ENCODE data around the gene MARVELD2. TPM values are rescaled to one million over a fixed set of nuclear protein-coding genes. Genes with fewer than 3 reads are reported as not detected.

The MARVELD2 gene
- total and polyA plus RNA-seq, 2 of the 13 experiments (the other 11 are each of a cell fraction or from before 2014, with no cell fraction given): 11.1 to 15.4 TPM

DNA sequence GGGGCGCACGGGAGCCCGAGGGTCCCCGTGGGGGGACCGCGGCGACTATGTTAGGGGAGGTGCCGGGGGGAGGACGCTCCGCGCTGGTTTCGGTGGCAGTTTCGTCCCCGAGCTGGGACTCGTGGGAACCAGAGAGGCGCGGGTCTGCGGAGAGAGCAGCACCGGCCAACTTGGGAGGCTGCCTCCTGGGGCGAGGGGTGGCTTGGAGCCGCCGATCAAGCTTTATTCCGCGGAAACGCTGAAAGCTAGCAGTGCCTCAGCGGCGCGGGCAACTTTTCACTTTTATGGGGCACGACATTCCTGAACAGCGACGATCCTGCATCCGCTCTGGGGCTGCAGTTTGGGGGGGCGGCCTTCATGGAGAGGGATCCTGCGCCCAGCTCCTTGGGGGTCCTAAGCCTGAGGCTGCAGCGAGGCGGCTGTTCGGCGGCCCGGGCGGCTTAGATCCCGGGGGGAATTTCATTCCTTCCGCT, 78.0 kb downstream of the MARVELD2 start (continued):
- TF ChIP-seq, protein P1, sequence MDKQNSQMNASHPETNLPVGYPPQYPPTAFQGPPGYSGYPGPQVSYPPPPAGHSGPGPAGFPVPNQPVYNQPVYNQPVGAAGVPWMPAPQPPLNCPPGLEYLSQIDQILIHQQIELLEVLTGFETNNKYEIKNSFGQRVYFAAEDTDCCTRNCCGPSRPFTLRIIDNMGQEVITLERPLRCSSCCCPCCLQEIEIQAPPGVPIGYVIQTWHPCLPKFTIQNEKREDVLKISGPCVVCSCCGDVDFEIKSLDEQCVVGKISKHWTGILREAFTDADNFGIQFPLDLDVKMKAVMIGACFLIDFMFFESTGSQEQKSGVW (CRISPR knock-in tag; IDR thresholded peaks at IDR 0.05; ENCODE audit: borderline replicate concordance): no peak
- TF ChIP-seq HOXA9 (CRISPR knock-in tag; IDR thresholded peaks at IDR 0.05; ENCODE audit: borderline replicate concordance) (0 out of 2 replicates have a peak, but pooled peaks have one; percentile 54), ZNF432 (CRISPR knock-in tag; IDR thresholded peaks at IDR 0.05; ENCODE audit: borderline replicate concordance) (no peak), FOXP1 (IDR thresholded peaks at IDR 0.05) (no peak), FOXP1 (CRISPR knock-in tag; IDR thresholded peaks at IDR 0.05) (no peak), HNRNPLL (IDR thresholded peaks at IDR 0.05; ENCODE audit: low read depth, low read length, poor library complexity, severe bottlenecking) (peak; percentile 15), SNAI1 (CRISPR knock-in tag; IDR thresholded peaks at IDR 0.05; ENCODE audit: borderline replicate concordance) (no peak; the same call in 1 of the 2 replicates), MED8 (CRISPR knock-in tag; IDR thresholded peaks at IDR 0.05; ENCODE audit: insufficient replicate concordance) (no peak), FOXK1 (CRISPR knock-in tag; IDR thresholded peaks at IDR 0.05; ENCODE audit: borderline replicate concordance, low read depth) (no peak), ZNF124 (CRISPR knock-in tag; IDR thresholded peaks at IDR 0.05) (no peak), ZBTB7B (CRISPR knock-in tag; IDR thresholded peaks at IDR 0.05) (no peak), ZNF670 (CRISPR knock-in tag; IDR thresholded peaks at IDR 0.05; ENCODE audit: borderline replicate concordance) (0 out of 2 replicates have a peak, but pooled peaks have one; percentile 6), ZKSCAN1 (IDR thresholded peaks at IDR 0.05; ENCODE audit: low read length) (no peak), ZMYM2 (CRISPR knock-in tag; IDR thresholded peaks at IDR 0.05) (no peak), ETV5 (CRISPR knock-in tag; IDR thresholded peaks at IDR 0.05; ENCODE audit: borderline replicate concordance) (no peak), KDM2A (CRISPR knock-in tag; IDR thresholded peaks at IDR 0.05; ENCODE audit: borderline replicate concordance, low read depth) (no peak), ZNF572 (CRISPR knock-in tag; IDR thresholded peaks at IDR 0.05) (no peak), TBX2 (CRISPR knock-in tag; IDR thresholded peaks at IDR 0.05; ENCODE audit: borderline replicate concordance) (no peak), MAFF (IDR thresholded peaks at IDR 0.05; ENCODE audit: low read depth, low read length) (no peak), HMG20A (CRISPR knock-in tag; IDR thresholded peaks at IDR 0.05; ENCODE audit: borderline replicate concordance) (no peak), ZNF569 (CRISPR knock-in tag; IDR thresholded peaks at IDR 0.05; ENCODE audit: borderline replicate concordance) (no peak), SSRP1 (CRISPR knock-in tag; IDR thresholded peaks at IDR 0.05) (no peak), ZNF749 (CRISPR knock-in tag; IDR thresholded peaks at IDR 0.05; ENCODE audit: borderline replicate concordance) (no peak), ZNF790 (CRISPR knock-in tag; IDR thresholded peaks at IDR 0.05; ENCODE audit: borderline replicate concordance) (peak; percentile 24; the same call in 1 of the 2 replicates)
- TF ChIP-seq, protein P2, sequence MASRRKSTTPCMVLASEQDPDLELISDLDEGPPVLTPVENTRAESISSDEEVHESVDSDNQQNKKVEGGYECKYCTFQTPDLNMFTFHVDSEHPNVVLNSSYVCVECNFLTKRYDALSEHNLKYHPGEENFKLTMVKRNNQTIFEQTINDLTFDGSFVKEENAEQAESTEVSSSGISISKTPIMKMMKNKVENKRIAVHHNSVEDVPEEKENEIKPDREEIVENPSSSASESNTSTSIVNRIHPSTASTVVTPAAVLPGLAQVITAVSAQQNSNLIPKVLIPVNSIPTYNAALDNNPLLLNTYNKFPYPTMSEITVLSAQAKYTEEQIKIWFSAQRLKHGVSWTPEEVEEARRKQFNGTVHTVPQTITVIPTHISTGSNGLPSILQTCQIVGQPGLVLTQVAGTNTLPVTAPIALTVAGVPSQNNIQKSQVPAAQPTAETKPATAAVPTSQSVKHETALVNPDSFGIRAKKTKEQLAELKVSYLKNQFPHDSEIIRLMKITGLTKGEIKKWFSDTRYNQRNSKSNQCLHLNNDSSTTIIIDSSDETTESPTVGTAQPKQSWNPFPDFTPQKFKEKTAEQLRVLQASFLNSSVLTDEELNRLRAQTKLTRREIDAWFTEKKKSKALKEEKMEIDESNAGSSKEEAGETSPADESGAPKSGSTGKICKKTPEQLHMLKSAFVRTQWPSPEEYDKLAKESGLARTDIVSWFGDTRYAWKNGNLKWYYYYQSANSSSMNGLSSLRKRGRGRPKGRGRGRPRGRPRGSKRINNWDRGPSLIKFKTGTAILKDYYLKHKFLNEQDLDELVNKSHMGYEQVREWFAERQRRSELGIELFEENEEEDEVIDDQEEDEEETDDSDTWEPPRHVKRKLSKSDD (CRISPR knock-in tag; IDR thresholded peaks at IDR 0.05; ENCODE audit: low read depth): 0 out of 2 replicates have a peak, but pooled peaks have one; percentile 14
- TF ChIP-seq, protein P3, sequence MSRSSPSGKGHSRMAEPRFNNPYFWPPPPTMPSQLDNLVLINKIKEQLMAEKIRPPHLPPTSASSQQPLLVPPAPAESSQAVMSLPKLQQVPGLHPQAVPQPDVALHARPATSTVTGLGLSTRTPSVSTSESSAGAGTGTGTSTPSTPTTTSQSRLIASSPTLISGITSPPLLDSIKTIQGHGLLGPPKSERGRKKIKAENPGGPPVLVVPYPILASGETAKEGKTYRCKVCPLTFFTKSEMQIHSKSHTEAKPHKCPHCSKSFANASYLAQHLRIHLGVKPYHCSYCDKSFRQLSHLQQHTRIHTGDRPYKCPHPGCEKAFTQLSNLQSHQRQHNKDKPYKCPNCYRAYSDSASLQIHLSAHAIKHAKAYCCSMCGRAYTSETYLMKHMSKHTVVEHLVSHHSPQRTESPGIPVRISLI (CRISPR knock-in tag; IDR thresholded peaks at IDR 0.05; ENCODE audit: borderline replicate concordance): no peak

All from HepG2 (cell line).